ENCODE results near the gene GLG1.

Gene GLG1

DNA sequence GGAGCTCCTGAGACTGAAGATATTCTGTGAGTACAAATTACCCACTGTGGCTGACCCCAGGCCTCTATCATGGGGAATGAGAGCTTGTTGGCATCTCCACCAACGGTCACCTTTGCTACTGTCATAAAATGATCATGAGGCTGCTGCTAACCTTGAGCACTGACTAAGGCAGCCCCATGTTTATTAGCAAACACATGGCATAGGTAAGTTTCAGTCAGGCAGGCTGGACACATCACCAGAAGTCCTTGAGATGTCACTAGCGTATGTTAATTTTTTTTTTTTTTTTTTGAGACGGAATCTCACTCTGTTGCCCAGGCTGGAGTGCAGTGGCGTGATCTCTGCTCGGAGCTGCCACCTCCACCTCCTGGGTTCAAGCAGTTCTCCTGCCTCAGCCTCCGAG, 1.5 kb upstream of the GLG1 start:
- no peak overlapping the region for H3K27ac ChIP-seq
- TF ChIP-seq, protein P1, sequence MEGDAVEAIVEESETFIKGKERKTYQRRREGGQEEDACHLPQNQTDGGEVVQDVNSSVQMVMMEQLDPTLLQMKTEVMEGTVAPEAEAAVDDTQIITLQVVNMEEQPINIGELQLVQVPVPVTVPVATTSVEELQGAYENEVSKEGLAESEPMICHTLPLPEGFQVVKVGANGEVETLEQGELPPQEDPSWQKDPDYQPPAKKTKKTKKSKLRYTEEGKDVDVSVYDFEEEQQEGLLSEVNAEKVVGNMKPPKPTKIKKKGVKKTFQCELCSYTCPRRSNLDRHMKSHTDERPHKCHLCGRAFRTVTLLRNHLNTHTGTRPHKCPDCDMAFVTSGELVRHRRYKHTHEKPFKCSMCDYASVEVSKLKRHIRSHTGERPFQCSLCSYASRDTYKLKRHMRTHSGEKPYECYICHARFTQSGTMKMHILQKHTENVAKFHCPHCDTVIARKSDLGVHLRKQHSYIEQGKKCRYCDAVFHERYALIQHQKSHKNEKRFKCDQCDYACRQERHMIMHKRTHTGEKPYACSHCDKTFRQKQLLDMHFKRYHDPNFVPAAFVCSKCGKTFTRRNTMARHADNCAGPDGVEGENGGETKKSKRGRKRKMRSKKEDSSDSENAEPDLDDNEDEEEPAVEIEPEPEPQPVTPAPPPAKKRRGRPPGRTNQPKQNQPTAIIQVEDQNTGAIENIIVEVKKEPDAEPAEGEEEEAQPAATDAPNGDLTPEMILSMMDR (conservative IDR thresholded peaks at IDR 0.05): no peak
- no peak for TF ChIP-seq ZFX (IDR thresholded peaks at IDR 0.05)

DNA sequence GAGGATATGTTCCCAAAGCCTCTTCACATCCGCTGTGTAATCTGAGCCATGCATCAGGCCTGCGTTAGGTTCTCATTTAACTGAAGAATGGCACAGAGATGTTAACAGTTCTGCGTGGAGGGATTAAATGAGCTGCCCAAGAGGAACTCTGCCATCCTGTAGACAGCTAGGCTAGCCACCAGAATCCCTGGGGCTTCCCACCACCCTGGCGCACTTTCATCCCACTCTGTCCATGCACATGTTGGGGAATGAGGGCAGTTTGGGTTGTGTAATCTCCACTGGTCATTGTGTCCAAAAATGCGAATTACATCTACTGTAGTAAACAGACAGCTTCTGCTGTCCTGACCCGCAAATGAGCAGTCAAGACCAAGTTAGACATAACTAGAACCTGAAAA, 1.0 kb upstream of the GLG1 start:
- no peak overlapping the region for H3K27ac ChIP-seq
- TF ChIP-seq, protein P1 (conservative IDR thresholded peaks at IDR 0.05): no peak
- no peak for TF ChIP-seq ZFX (IDR thresholded peaks at IDR 0.05)

DNA sequence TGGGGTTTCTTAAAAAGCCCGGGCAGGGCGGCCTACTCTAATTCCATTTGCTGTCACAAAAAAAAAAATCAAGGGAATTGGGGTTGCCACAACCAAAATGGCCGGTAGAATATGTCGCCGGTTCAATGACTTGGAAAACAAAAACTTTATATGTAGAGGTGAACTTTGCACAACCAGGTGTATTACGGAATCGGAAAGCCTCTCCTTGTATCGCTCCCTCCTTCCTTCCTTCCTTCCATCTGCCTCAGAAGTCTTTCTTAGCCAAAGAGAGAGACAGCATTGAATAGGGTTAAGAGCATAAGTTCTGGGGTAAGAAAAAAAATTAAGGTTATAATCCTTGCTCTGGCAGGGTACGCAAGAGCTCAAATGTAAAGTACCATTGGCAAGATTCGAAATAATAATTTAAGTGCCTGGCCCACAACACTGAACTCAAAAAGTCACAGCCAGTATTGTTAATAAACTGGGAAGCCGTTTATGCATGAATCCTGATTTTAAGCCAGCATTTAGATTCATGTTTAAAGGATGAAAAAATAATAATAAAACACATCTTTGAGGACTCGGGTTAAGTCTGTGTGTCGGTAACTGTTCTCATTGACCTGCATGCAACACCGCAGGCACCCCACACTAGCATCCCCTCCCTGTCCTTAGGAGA, 522 bp upstream of the GLG1 start:
- peak overlapping the region; percentile 92 for H3K27ac ChIP-seq
- TF ChIP-seq ZFX (IDR thresholded peaks at IDR 0.05): no peak
- TF ChIP-seq, protein P1 (conservative IDR thresholded peaks at IDR 0.05): no peak

DNA sequence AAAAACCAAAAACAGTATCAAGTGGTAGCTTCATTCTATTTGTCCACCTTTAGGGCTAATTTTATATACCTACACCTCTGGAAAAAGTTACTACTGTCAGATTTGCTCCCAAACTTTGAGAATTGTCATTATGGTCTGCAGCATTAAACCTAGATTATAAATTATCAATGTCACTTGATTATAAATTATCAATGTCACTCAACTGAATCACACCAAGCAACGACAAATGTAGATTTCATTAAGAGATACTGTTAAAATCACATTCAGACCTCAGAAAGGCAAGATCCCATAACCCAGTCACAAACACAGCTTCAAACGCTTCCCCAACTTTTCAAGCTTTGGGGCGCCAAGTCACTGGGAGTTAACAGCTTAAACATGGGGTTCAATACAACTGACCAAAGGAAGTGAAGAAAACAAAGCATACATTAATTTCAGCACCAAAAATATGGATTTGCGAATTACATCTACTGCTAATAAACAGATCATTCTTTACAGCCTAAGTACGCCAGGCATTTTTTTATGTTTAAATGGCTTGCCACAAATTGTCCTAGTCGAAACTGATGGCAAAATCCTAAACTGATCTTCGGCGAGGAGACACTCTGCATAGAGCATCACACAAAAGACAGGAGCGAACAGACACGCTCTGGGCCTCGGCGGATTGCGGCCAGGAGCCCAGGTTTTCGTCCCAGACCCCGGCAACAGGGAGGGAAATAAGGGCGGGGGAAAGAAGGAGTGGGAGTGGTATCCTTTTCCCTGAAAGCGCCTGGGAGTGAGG, 981 bp downstream of the GLG1 start:
- H3K27ac ChIP-seq: peak overlapping the region; percentile 92
- TF ChIP-seq ZFX (IDR thresholded peaks at IDR 0.05): no peak
- TF ChIP-seq, protein P1 (conservative IDR thresholded peaks at IDR 0.05): no peak

DNA sequence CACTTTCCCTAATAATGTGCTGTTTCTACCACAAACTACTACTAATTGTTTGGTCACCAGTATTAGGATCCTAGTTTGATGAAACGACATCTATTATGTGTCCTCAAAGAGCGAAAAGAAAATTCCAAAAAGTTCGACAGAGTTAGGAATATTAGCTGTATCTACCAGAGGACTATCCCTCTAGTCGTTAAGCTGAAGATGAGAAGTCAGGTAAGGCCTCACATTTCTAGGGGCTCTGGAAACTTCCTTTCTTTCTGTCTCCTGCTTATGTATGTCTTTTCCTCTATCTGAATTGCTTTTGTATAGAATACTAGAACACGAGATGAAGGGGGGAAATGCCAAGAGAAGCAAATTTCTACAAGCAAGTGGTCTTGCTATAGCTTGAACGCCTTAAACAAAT, 1.6 kb downstream of the GLG1 start:
- no peak for TF ChIP-seq ZFX (IDR thresholded peaks at IDR 0.05)
- TF ChIP-seq, protein P1 (conservative IDR thresholded peaks at IDR 0.05): no peak
- no peak overlapping the region for H3K27ac ChIP-seq

DNA sequence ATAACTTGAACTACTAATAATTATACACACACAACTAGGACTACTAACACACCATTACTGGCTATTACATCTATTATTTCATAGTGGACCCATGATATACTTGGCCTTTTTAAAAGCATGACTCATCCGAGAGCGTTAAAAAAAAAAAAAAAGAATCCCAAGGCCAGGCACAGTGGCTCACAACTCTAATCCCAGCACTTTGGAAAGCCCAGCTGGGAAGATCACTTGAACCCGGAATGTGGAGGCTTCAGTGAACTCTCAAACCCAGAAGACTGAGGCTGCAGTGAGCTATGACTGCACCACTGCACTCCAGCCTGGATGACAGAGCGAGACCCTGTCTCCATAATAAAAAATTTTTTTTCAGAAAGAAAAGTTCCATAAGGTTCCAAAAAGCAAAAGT, 3.1 kb downstream of the GLG1 start:
- no peak for TF ChIP-seq ZFX (IDR thresholded peaks at IDR 0.05)
- TF ChIP-seq, protein P1 (conservative IDR thresholded peaks at IDR 0.05): no peak
- no peak overlapping the region for H3K27ac ChIP-seq

DNA sequence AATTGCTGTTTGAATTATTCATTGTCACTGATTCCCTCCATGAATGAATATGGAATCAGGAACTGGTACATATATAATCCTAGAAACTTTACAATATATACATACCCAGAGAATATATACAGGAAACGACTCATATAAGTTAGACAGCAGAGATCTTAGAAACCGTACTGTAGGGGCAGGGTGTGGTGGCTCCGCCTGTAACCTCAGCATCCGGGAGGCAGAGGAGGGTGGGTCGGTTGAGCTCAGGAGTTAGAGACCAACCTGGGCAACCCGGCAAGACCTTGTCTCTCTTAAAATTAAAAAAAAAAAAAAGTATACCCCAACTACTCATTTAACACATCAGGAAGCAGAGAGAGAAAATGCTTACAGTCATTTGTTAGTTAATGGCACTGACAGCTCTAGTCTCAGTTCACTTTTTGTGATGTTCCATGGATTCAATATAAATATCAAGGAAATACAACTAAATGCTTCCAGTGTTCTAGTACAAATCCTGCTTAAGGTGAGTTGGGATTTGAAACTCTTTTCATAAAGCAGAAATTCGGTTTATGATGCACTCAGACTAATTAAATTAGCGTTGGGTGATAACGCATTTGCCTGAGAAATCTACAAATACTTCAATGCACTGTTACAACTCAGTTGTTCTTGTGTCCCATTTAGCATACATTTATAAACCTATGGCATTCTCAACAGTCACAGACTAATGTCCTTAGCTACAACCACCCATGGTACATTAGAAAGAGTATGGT, 5.6 kb downstream of the GLG1 start:
- TF ChIP-seq, protein P1 (conservative IDR thresholded peaks at IDR 0.05): no peak
- TF ChIP-seq ZFX (IDR thresholded peaks at IDR 0.05): no peak
- no peak overlapping the region for H3K27ac ChIP-seq
